C4-2B (cell line): ENCODE results near the gene PHAF1.

ENCODE experiments used
- H3K27ac ChIP-seq: fragments of 450-650 bp; 2 replicates; pipeline ENCODE4 v1.5.1; 2017
- ZFX ChIP-seq: fragments of 450-650 bp; IDR thresholded peaks from 2 replicates; pipeline ENCODE4 v1.6.1; 2017
- TF ChIP-seq, protein P1 (sequence below): fragments of 450-650 bp; conservative IDR thresholded peaks from 2 replicates; pipeline ENCODE4 v1.5.1; 2017; ENCODE audit warnings: mild to moderate bottlenecking

Gene PHAF1

DNA sequence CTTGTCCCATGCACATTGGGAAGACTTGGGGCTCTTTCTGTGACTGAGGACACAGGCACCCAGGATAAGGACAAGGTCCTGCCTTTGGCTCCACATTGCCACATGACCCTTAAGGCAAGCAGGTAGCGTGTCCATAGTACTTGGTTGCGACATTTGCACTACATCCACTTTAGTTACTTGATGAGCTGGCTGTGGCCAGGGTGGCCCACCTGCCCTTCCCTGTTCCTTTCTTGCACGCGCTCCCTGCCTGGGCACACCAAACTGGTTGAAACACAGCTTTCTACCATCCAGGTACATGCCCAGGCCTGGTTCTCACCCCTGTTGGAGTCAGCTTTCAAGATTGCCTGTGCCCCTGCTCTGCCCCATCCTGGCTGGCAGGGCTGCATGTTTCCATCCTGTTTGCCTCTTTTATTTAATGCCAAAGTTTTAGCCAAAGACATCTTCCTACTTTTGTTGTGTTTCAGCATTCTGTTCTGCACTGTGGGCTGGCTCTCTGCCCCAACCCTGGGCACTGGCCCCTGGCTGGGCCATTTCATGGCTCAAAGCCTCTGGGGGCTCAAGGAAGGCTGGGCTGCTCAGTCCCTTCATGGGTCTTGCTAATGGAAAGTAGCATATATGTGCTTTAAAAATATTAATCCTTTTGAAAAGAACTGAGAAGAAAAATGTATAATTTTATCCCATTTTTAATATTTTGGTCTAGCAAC is 37.8 kb downstream of the PHAF1 start:
- TF ChIP-seq, protein P1, sequence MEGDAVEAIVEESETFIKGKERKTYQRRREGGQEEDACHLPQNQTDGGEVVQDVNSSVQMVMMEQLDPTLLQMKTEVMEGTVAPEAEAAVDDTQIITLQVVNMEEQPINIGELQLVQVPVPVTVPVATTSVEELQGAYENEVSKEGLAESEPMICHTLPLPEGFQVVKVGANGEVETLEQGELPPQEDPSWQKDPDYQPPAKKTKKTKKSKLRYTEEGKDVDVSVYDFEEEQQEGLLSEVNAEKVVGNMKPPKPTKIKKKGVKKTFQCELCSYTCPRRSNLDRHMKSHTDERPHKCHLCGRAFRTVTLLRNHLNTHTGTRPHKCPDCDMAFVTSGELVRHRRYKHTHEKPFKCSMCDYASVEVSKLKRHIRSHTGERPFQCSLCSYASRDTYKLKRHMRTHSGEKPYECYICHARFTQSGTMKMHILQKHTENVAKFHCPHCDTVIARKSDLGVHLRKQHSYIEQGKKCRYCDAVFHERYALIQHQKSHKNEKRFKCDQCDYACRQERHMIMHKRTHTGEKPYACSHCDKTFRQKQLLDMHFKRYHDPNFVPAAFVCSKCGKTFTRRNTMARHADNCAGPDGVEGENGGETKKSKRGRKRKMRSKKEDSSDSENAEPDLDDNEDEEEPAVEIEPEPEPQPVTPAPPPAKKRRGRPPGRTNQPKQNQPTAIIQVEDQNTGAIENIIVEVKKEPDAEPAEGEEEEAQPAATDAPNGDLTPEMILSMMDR, result no peak
- TF ChIP-seq ZFX, result no peak
- no peak overlapping the region for H3K27ac ChIP-seq

DNA sequence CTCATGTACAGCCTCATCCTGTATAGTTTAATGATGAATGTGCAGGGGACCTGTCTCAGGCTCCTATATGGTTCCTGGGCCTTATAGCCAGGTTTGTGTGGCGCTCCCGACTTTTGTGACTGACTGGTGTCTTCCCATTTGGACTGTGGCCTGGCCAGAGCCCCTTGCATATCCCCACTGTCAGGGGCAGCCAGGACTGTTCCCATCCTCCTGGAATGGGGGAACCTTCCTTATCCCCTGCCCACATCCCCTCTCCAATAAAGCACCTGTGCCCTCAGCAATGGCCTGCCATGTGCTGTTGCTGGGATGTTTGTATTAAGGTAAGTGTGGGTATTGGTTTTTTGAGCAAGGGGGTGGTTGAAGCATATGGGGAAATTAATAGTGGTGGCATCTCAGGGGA is 38.5 kb downstream of the PHAF1 start:
- TF ChIP-seq, protein P1, result no peak
- no peak for TF ChIP-seq ZFX
- no peak overlapping the region for H3K27ac ChIP-seq

DNA sequence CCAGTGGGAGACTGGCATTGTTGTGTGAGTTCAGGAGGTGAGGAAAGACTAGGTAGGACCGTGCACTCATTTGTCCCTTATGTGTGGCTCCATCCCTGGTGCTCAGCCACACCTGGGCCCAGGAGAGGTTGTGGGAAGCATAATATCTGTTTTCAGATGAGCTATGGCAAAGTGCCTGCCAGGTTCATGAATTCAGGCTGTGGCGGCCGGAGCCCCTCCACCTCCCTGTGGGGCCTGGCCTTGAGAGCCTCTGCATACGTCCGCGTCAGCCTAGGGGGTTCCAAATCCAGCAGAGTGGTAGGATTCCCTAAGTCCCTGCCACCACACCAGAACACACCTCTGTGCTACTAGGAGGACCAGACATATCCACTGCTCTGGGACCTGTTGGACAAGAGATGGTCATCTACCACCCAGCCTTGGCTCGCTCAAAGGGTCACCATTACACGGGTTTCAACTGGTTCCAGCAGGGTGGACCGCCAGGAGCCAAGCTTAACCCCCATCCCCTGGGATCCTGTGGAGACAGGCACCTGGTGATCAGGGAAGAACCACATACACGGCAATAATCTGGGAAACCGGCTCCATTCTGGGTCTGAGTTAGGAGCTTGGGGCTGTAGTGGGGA is 39.0 kb downstream of the PHAF1 start:
- TF ChIP-seq ZFX, result no peak
- TF ChIP-seq, protein P1, result no peak
- no peak overlapping the region for H3K27ac ChIP-seq

DNA sequence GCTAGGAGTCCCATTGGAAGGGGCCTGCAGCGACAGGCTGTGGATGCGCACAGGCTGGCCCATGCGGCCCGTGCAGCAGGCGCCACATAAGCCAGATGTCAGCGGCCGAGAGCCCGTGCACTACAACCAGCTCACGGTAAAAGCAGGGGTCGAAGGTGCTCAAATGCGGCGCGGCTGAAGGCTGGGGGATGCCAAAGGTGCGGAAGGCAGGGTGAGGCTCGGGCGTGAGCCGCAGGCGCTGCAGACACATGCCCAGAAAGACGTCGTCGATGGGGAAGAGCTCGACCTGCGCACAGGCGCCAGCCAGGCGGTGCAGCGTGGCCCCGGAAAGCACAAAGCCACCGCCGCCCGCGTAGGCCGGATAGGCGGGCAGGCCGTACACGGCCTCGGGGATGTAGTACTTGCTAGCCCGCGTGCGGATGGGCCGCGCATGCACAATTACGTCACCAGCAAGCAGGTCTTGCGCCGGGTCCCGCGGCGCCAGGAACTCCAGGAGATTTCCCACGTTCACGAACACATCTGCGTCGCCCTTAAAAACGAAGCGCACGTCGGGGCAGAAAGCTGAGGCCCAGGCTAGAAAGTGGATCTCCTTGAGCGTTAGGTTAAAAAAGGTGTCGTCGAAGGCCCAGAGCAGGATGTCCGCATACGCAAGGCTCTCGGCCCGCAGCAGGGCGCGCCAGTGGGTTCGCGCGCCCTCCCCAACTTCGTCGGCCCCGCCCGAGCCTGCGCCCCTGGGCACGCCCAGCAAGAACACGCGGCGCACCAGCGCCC is 39.7 kb downstream of the PHAF1 start:
- no peak for TF ChIP-seq ZFX
- TF ChIP-seq, protein P1, result no peak
- no peak overlapping the region for H3K27ac ChIP-seq

DNA sequence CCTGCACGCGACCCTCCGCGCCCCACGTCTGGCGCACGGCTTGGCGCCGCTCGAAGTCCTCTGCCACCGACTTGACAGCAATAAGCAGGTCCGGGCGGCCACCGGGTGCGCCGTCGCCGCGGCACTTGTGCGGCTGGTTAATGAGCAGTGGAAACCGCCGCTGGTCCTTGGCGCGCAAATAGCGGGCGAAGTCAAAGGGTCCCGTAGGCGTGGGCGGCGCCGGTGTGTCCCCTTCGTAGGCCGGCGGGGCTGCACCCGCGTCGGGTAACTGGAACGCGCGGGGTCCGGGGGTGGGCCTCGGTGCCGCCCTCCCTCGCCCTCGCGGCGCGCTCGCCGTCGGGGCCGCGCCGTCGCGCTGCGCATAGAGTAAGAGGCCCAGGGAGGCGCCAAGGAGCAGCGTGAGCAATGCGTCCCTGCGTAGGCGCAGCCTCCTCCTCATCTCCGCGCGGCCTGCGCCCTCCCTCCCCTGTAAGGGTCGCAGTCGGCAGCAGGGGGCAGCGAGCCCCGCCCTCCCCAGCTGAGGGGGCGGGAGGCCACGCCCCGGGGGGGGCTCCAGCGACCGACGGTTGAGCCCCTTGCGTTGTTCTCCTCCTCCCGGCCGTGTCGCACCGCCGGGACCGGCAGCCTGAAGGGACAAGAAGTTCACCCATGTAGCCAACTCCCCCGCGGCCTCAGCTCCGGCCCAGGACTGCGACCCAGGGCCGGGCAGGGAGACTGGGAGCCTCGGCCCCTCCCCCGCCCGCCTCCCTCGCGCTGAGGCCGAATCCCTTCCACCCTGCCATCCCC is 40.5 kb downstream of the PHAF1 start:
- no peak overlapping the region for H3K27ac ChIP-seq
- no peak for TF ChIP-seq ZFX
- TF ChIP-seq, protein P1, result no peak; the same call in 1 of the 2 replicates

DNA sequence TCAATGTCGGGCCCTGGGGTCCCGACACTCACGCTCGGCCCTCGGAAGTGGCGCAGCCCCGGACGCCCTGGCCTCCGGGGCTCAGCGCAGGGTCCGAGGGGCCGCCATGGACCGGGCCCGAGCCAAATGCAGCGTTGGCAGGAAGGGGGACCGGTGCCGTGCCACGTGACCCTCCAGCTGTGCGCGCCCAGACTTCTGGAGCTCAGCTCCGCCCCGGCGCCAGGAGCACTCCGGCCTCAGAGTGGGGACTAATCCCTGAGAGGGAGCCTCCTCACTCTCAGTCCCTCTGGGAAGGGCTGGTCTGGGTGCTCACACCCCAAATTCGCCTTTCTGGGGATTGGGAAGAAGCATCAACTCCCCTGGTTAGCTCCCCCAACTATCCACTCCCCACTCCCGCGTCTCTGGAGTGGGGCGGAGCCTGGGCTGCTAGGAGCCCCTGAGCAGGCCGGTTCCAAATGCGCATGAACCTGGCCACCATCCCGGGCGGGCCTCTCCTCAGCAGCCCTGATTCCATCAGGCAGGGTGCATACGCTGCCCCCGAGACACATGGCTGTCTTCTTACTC is 41.2 kb downstream of the PHAF1 start, which contains the start of gene B3GNT9:
B3GNT9 (minus strand) TSS at position 166 of the 564 bp plus-strand sequence. CDS start 513 bp downstream, outside the sequence.
- TF ChIP-seq ZFX, result no peak
- TF ChIP-seq, protein P1, result no peak
- no peak within 1 kb of the TSS for H3K27ac ChIP-seq
